HG03097 (cell line): ENCODE results near the gene TRPV4.

Source experiments
- ATAC-seq: cut with Tn5 transposase; IDR thresholded peaks from one replicate; pipeline ENCODE4 v1.9.1; 2021; ENCODE audit not compliant: unreplicated experiment, low FRiP score

Gene TRPV4

GRCh38 chr12:109783135-109783964 is 49.8 kb downstream of the TRPV4 start:
- ATAC-seq, result no peak

DNA sequence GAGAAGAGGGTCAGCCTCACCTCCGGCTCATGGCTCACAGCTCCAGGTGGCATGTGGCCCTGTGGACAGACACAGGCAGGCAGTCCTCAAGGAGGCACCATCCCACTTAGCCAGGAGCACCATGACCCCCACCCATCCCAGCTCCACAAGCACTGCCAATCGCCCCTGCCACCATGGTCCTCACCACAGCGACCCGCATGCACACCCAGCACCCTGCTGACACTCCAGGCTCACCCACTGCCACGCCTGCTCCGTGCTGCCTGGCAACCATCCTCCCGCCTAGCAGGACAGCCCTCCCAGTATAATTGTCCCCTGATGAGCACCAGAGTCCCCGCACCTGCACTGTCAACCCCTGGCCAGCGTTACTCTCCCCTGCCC is 50.9 kb downstream of the TRPV4 start:
- ATAC-seq, result no peak

- ATAC-seq, result no peak
Observed at GRCh38 chr12:109781668-109782325, 51.4 kb downstream of the TRPV4 start.

DNA sequence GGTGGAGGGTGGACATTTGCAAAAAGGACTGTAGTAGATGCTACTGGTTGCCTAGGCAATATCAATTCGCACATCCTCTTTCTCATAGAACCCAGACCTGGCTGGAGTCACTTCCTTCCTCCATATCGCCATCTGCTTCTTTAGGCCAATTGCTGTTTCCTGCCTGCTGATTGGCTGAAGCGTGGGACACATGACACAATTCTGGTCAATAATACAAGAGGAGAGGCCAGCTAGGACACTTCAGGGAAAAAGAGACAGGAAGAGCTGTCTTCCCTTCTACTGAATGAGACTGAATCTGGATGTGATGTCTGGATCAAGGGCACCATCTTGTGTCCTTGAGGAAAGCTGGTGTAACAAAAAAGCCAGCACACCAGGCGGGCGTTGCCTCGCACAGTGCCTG is 53.8 kb downstream of the TRPV4 start:
- ATAC-seq, result no peak

DNA sequence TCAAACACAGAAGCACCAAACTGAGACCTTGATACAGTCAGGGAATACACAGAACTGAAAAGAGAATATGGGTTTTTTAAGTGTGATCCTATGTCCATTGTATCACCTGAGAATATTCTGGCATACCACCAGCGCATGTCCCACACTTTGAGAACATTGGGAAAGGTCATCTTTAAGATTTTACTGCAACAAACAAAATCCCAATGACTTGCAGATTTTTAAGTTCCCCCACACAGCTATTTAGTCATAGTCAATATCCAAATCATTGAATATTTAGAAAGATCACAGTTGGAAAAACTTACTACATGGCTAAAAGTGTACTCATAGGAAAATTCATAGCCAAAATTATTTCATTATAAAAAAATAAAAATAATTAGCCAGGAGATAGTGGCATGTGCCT is 54.5 kb downstream of the TRPV4 start:
- ATAC-seq, result no peak

DNA sequence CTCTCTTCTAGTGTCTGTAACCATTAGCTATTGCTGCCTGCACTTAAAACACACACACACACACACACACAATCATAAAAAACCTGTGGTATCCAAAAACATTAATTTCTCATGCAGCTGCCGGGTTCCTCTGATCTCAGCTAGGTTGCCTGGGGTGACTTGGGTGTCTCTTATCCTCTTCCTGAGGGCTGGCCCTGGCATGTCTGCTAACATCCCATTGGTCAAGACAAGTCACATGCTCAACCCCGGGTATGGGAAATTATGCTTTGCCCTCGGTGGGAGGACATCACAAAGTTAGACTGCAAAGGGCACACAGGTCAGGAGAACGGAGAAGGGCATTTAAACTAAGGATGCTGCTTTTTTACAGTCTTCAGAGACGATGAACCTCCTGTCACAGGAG is 55.7 kb downstream of the TRPV4 start:
- ATAC-seq, result no peak

DNA sequence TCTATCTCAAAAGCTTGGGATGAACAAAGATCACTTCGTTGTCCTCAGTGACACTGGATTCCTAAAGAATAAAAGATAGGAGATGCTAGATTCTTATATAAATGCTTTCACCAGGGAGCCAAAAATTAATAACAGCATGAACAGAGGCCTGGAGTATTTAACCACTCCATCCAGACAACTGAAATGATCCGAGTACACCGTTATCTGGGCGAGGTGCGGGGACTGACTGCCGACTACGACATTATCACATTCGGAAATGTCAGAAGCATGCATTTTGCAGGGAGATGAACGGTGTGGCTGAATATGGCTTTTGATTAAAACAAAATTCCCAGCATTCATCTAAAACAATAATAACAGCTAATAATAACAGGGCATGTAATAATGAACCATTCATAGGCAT is 56.6 kb downstream of the TRPV4 start:
- no peak for ATAC-seq

DNA sequence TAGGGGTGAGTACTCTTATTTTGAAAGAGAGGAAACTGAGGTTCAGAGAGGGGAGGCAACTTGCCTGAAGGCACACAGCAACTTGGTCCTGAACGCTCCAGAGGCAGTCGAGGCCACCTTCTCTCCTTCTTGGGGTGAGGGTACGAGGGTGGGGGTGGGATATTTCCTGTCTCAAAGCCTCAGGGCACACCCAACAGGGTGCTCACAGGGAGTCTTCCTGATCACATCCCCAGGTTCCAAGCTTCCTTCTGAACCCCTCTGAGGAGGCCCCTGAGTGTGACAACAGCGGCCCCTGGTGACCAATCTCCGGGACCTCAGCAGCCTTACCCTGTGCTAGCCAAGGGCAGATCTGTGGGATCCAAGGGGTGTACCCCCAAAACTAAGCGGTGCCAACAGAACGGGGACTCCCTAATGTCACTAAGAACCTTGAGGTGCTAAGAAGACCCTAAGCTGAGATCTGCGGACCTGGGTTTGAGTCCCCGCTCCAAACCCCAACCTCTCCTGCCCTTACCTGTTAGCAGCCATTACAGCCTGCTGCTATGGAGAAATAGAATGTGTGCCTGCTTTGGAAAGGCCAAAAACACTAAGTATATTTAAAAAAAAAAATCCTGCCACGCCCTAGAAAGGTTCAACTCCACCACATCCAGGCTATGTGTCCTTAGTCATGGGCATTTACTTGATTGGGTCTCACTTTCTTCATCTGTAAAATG is 57.9 kb downstream of the TRPV4 start:
- ATAC-seq, result no peak

DNA sequence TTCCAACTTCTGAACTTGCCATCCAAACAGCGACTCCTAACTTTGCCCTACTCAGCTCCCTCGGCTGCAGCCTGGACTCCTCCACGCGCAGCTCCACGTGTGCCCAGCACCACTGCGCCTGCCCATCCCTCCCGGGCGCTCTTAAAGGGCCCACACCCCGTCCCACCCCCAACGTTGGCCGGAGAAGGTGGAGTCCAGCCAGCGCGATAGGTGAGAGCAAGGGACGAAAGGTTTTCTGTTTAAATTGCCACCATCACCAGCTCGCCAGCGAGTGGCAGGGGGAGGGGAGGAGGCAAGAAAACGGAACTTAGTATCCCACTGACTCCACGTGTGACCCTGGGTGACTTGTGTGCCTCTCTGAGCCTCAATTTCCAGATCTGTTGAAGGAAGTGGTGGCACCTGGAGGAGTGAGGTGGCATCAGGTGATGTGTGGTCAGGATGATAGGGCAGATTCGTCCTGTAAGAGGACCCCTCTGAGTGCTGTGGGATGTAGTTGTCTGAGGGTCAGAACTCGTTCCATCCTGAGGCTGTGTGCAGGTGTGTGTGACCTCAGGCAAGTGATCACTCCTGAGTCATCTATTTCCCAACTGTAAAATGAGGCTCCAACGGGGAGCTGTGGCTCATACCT is 59.7 kb downstream of the TRPV4 start:
- ATAC-seq, result no peak

DNA sequence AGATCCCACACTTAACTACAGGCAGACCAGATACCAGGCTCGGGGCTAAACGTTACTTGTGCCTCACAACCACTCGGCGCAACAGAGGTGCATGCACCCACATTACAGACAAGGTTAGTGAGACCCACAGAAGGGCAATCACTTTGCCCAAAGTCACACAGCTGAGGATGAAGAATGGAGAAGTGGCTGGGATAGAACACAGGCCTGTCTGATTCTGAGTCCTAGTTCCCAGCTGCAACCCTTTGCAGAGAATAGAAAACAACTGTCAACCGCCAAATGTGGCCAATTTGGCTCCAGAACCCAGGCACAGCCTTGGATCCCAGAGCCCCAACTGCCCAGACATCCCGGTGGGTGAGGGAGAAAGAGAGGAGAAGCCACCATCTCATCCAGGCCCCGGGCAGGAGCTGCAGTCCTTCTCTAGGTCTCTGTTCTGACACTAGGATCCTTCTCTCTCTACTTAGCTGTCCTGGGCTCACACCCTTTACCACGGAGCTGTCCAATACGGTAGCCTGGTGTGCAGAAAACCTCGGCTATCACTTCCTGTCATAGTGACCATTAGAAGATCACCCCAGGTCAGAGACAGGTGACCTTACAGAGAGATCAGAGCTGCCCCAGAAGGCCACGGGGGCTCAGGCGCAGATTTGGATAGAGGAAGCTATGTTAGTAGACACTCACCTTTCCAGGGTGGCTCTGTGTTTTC is 60.4 kb downstream of the TRPV4 start:
- no peak for ATAC-seq

DNA sequence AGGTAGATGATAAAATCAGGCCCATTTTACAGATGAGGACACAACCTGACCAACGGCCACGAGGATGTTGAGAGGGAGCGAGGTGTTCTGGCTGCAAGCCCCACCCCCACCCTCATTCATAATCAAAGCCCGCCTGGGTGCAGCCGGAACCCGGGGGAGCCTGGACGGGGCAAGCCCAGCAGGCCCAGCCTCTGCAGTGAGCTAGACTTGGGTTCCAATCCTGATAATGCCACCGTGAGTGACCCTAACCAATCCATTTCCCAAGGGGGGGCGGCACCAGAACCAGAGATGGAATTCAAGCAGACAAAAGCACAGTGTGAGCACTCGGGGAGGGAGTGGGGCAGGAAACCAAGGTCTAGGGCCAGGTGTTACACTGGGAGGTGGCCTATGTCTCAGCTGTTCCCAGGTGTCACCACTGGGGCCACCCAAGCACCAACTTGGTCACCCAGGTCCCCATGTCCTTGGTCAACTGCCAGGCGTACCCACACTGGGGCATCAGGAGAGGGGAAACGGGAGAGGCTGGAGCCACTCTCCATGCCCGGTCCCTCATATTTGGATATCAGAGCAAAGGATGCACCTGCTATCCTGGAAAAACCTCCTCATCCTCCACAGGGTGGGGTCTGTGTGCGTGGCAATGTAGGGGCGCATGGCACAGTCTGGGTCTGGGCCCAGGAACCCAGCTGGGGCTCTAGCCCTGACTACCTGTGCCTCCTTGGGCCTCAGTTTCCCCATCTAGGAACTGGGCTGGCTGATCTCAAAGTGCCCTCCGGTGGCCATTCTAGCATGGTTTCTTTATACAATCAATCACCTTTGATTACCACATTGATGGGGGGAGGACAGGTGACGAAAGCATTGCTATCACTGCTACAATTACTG is 61.2 kb downstream of the TRPV4 start:
- no peak for ATAC-seq

GRCh38 chr12:109770861-109771670 is 62.1 kb downstream of the TRPV4 start:
- no peak for ATAC-seq

DNA sequence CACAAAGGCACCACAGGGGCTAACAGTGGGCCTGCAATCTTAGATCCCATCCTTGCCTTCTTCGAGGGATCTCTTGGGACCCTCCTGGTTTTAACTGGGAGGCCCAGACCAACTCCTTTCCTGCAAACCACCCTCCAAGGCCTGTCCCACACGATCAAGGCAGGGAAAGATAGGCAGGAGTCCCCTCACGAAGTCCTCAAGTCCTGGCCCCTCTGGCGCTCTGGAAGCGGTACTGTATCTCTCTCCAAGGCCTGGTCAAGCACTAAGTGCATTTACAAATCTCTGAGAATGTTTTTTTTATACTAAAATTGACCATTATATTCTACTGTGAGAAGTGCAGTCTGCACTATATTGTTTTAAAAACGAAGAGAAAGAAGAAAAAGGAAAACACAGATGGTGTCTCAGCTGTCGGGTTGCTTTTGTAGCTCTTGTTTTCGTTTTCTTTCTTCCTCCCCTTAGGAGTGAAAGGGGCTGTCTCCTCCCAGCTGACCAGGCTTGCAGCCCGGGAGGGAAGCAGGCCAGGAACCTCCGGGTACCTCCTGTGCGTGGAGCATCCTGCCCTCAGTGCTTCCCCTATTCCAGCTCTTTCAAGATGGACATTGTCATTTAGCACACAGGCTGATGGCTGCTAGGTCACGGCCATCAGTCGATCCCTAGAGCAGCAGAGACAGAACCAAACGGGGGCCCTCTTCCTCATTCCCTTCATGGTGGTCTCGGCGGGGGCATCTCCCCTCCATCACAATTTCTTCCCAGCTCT is 62.9 kb downstream of the TRPV4 start:
- ATAC-seq, result no peak

DNA sequence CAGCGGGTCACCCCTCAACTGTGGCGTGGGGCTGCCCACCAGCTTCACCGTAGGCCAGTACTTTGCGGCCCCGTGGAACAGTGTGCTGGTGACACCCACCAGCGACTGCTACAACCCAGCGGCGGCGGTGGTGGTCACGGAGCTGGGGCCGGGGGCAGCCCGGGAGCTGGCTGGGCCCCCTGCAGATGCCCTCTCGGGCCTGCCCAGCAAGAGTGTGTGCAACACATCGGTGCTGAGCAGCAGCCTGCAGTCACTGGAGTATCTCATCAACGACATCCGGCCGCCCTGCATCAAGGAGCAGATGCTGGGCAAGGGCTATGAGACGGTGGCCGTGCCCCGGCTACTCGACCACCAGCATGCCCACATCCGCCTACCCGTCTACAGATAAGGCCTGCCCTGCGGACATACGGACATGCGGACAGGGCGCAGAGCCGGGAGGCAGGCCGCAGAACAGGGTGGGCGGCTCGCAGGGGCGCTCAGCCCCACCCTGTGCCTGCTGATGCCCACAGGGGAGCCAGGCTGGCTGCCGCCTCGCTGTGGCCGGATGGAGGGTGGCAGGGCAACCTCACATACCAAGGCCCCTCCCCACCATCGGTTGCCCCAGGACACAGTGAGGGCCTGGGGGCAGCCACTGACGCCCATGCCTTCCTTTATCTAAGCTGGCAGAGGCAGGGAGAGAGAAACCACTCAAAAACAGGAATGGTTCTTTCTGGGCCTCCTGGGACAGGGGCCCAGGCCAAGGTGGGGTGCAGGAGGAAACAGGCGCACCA is 64.1 kb downstream of the TRPV4 start:
- ATAC-seq, result no peak

DNA sequence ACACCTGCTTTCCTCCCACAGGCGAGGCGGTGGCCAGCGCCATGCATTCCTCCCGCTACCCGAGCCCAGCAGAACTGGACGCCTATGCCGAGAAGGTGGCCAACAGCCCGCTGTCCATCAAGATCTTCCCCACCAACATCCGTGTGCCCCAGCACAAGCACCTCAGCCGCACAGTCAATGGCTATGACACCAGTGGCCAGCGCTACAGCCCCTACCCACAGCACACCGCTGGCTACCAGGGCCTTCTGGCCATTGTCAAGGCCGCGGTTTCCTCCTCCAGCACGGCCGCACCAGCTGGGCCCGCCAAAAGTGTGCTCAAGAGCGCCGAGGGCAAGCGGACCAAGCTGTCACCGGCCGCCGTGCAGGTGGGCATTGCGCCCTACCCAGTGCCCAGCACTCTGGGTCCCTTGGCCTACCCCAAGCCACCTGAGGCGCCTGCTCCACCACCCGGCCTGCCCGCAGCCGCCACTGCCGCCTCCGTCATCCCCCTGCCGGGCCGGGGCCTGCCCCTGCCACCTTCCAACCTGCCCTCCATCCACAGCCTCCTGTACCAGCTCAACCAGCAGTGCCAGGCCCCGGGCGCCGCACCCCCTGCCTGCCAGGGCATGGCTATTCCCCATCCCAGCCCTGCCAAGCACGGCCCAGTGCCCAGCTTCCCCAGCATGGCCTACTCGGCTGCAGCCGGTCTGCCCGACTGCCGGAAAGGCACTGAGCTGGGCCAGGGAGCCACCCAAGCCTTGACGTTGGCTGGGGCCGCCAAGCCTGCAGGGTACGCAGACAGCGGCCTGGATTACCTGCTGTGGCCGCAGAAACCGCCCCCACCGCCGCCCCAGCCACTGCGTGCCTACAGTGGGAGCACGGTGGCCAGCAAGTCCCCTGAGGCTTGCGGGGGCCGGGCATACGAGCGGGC is 65.0 kb downstream of the TRPV4 start:
- ATAC-seq, result no peak

GRCh38 chr12:109767456-109767855 is 65.7 kb downstream of the TRPV4 start:
- ATAC-seq, result no peak
